NCI-H2227 treated with DMSO at 0.1 percent for 48 hours (cell line): ENCODE results near the gene KLF15.

Experiments
- DNase-seq: peaks from one replicate; lab custom pipeline; 2025; lab: John Stamatoyannopoulos, UW

KLF15 gene

DNA sequence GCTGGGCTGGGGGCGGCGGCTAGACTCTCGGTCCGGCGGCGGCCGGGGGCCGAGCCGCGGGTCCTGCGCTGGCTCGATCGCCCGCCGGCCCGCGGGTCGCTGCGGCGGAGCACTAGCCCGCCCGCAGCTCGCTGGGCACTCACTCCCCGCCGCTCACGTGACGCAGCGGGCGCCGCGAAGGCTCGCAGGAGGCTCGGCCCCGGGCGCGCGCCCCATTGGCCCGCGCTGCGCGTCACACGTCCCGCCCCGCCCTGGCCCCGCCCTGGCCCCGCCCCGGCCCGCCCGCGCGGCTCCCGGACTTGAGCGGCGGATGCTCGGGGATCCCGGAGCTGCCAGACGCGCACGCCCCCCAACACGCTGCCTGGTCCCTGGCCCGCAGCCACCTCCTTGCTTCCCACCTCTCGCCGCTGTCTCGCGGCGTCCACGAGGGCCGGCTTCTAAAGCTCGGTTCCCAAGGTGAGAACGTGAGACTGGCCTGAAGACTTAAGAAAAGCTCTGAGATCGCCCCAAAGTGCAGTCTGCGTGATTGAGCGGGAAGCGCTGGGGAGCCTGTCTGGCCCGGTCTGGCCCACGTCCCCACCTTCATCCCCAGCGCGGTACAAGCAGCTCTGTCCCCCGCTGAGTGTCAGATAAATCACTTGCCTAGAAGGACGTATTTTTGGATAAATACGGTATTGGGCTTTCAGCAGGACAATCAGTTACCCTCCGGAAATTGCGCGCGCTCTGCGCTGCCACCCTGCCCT lies at the start of gene KLF15:
KLF15 (minus strand) TSS at position 114 of the 743 bp plus-strand sequence. CDS start 4,486 bp downstream, outside the sequence.
- peak; percentile 46 for DNase-seq

DNA sequence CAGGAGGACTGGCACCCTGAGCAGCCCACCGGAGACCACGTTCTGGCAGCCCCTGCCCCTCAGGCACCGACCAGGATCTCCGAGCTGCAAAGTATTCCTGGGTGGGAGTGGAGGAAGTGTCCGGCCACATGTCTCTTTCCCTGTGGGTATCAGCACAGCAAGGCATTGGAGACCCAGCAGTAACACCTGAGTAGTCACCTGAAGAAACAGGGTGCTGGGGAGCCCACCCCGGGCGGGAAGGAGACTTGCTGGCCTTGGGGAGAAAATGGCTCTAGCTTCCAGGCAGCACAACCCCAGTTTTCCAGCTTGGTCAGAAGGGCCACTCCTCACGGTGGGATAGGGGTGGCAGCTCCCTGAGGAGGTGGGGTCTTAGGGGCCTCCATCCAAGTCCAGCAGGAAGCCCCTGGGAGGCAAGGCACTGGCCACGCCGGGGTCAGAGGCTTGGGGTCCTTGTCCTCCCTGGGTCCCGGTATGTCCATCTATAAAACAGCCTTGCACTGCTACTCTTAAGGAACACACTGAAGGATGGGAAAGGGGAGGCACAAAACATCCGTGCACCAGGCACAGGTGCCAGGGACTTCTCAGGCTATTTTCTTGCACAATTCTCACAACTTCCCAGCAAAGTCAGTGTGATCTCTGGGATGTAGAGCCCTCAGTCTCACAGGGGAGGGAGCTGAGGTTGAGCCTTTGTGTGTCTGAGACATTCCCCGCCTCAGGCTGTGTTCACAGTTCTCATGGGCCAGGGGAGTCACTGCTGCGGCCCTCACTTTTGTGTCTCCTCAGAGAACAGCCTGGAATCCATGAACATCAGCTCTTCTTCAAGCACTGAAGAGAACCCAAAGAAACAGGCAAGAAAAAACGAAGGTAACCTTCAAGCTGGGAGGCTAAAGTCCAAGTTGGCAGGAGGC lies 49.4 kb upstream of the KLF15 start:
- DNase-seq, result no peak

DNA sequence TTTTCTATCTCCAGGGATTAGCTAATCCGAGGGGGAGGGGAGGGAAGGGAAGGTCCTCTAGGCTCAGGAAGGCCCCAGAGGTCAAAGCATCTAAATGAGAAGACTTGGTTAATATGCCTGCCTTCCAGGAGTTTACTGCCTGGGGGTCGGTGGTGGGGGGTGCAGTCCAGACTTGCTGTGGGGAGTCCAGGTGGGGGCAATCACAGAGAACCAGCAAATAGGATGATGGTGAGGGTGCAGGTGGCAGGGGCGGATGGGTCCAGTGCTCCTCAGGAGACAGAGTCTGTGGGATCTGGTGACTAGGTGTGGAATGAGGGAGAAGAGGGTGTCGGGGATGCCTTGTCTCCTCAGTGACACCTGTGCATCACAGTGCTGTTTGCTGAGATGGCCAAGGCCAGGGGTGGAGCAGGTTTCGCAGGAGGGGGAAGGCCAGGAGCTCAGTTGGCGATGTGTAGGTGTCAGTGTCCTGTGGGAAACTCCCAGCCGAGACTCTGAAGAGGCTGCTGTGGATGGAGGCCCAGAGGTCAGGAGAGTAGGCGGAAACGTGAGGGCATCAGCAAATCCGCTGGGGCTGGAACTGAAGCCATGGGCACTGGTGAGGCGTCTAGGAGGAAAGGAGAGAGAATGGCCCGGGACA lies 45.6 kb upstream of the KLF15 start:
- DNase-seq, result no peak

DNA sequence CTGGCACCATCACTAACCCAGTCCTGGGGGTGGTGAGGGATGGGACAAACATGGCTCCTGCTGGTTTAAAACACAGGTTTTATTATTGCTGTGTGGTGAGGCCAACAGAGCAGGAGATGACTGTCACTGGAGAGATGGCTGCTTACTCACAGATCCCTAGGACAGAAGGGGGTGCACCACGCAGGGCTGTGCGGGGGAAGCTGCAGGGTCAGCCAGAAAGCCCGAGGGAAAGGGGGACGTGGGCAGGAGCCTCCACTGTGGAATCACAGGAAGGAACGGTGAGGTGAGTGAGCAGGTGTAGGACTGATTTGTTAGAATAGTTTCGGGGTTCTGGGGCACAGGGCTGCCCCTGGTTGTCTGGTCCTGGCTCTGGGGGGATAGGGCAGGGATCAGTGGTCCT lies 45.0 kb upstream of the KLF15 start:
- DNase-seq, result no peak

DNA sequence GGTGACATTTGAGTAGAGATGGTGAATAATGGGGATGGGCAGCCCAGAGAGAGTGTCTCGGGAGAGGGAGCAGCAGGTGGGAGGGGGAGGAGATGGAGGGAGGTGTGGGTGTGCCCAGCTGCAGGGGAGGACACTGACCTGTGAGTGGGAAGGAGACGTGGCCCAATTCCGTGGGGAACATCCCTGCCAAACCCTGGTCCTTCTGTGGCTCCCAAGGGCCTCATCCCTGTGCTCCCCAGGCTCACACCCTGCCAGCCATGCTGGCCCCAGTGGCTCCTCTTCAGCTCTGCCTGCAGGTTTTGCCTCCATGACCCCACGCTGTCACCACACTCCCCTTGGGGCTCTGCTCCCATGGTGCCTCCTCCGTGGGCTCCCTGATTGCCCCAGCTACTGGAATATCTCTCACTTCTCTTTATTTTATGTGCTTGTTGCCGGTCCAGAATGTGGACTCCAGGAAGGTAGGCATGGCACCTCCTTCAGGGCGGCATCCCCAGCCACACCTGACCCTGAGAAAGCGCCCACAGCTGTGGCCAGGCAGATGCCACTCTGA lies 44.5 kb upstream of the KLF15 start:
- no peak for DNase-seq

DNA sequence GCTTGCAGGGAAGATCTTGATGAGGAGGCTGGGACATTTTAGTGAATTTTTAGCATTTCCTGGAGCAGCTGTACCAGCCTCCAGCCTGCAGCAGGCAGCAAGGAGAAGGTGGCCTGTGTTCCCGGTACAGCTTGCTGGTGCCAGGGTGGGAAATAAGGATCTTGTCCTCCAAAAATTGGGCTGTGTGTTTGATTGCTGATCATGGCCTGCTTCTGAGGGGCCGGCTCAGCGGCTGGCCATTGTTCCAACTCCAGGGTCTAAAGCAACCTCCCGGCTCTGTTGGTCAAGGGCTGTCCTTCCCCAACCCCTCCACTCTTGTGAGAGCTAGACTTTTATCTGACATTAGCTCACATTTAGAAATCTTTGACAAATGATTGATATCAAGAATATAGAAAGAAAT lies 42.5 kb upstream of the KLF15 start:
- DNase-seq, result no peak

DNA sequence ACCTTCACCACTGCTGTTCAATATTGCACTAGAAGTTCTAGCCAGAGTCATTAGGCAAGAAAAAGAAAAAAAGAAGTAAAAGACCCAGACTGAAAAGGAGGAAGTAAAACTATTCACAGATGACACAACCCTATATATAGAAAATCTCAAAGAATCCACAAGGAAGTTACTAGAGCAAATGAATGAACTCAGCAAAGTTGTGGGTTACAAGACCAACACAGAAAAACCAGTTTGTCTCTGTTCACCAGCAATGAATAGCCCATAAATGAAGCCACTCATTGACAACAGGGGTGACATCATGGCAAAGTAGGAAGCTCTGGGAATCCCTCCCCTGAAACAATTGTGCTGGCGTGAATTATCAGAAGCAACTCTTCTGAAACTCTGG lies 42.1 kb upstream of the KLF15 start:
- no peak for DNase-seq

DNA sequence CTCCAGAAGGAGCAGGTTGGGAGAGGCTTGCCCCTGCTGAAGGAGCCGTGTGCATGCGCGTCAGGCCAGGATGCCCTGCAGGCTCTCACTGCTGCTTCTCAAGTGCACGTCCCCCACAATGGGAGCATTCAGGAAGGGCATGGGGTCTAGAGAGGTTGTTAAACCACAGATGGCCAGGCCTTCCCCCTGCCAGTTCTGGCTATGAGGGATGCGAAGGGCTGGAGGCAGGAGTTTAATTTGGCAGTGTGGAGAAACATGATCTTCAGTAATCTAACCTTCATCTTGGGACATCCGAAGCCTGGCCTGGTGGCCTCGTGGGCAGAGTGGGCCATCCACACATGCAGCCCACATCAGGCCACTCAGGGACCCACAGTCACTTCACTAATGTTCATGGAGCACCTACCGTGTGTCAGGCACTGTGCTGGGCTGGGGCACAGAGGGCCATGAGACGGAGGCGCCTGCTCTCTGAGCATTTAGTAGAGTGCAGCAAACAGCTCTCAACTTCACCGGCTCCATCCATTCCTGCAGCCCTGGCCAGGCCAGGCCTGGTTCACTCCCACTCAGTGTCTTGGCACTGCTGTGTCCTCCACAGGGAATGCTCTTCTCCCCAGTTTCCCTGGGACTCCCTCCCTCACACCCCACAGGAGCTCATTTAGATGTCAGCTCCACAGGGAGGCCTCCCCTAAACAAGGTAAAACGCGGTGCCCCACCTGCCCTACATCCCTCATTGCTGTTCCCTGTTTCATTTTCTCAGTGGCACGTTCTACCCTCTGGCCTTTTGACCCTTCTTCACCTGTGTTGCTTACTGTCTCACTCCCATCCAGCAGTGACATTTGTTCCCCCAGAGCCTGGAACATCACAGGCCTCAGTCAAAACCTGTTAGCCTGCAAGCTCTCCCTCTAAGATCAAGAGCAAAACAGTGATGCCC lies 41.5 kb upstream of the KLF15 start:
- no peak for DNase-seq

DNA sequence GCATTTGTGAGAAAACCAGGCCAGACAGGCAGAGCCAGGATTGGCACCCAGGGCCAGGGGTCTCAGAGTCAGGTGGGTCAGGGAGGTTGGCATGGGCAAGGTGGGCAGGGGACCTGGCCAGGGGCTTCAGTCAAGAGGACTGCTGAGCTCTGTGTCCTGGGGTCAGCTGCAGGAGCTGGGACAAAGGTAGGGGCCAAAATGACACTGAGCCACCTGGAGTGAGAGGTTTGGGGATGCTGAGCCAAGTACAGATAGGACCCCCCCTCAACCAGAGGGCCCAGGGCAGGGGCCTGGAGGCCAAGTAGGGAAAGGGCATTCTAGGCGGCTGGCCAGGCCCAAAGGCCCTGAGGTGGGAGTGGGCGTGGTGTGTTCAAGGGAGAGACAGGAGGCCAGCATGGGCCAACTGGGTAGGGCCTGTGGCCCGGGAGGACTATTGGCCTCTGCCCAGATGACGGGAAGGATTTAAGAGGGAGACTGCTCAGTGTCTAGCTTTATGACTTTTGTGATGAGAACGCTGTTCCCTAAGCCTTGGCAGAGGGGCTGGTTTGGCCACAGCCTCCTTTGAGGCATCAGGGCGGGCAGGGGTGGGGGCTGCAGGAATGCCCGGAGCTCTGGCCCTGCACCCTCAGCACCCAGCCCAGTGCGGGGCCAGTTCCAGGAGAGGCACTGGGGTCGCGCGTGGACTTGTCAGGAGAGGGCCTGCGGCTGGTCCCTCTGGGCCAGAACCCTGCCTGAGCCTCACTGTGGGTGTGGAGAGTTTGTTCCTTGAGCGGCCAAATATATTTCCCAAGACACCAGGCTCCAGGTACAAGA lies 40.6 kb upstream of the KLF15 start:
- no peak for DNase-seq

DNA sequence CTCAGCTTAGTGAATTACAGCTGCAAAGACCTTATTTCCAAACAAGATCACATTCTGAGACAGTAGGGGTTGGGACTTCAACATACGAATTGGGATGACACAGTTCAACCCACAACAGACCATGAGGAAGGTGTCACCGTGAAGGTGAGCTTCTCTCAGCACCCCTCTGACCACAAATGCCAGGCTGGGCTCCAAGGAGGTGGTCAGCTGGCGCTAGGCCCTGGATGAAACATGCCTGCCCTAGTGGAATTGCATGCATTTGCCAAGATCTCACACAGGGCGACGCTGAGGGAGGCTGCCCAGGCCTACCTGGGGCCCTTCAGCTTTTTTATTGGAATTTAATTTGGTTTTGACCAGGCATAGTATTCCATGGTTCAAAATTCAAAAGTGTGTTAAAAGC lies 39.3 kb upstream of the KLF15 start:
- no peak for DNase-seq

DNA sequence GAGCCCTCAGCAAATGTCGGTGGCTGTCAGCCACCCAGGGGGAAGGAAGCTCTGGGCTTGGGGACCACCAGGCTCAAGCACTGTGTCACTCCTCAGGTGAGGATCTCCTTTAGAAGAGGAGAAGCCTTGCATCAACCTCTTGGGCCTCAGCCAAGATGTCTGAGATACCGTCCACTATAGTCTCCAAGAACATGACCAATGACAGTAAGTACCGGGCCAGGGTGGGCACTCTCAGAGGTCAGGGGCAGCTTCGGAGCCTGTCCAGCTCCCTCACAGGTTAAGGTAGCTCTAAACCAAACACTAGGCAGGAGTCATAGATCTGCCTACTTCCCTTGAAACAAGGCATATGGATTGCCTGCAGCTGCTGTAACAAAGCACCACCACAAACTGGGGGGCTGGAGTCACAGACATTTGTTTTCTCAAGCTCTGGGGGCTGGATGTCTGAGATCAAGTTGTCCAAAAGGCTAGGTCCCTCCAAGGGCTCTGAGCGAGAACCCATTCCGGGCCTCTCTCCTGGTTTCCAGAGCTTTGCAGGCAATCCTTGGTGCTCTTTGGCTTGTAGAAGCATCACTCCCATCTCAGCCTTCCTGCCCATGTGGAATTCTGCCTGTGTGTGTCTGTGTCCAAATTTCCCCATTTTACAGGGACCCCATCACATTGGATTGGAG lies 38.8 kb upstream of the KLF15 start:
- no peak for DNase-seq

DNA sequence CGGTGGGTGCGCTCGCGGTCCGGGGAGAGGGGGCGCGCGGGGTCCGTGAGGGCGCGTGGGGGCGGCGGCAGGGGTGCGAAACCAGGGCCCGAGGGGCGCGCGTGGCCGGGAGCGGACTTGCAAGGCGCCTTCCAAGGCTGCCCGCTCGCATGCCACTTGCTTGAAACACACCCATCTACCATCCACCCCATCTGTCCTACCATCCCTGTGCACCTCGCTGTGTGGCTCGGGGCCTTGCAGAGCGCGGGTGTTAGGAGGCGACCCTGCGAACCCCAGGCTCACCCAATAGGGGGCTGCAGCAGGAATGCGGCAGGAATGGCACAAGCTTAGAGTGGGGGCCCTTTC lies 37.7 kb upstream of the KLF15 start:
- no peak for DNase-seq

DNA sequence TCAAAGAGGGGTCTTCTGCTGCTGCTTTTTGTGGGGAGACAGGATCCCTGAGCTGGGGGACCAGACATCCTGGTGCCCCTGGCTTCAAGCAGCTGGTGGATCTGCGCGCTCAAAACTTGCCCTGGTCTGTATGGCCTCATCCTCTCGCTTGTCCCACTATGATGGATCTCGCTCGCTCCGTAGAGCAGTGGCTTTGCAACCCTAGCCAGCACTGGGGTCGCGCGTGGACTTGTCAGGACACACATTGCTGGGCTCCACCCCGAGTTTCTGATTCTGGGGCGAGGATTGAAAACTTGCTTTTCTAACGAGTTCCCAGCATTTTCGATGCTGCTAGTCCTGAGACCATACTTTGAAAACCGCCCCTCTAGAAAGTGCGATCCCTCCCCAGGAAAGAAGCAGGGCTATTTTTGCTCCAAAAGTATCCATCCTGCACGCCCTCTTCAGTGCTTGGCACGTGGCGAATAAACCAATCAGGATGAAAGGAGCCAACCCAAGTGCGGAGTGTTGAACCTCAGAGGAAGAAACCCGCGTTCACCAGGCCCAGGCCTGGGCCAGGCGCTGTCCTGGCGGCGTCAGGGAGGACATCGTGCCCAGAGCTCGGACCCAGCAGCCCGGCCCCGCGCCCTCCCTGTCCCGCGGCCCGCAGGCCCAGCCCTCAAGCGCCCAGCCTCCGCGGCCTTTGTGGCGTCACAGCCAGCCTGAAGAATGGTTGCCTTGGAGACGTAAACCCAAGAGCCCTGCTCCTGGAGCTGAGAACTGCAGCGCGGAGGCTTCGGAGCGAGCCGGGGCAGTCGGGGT lies 37.2 kb upstream of the KLF15 start, which contains the start of gene CFAP100:
CFAP100 (plus strand) TSS at position 731 of the 798 bp plus-strand sequence. CDS start 1,092 bp downstream, outside the sequence.
- DNase-seq, result no peak

DNA sequence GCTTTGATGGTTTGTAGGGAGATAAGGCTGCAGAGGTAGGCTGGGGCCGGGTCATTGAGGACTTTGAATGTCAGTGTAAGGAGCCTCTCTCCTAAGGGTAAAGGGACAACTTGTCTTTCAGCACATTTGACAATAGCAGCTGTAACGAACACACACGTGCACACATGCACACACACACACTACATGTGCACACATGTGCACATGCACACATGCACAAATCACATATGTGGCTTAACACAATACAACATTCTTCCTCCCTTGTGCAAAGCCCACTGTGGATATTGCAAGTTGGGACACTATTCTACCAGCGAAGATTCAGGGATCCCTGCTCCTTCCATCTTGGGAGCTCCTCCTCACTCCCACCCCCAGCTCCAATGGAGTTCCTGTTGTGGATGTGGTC lies 36.4 kb upstream of the KLF15 start:
- DNase-seq, result no peak

DNA sequence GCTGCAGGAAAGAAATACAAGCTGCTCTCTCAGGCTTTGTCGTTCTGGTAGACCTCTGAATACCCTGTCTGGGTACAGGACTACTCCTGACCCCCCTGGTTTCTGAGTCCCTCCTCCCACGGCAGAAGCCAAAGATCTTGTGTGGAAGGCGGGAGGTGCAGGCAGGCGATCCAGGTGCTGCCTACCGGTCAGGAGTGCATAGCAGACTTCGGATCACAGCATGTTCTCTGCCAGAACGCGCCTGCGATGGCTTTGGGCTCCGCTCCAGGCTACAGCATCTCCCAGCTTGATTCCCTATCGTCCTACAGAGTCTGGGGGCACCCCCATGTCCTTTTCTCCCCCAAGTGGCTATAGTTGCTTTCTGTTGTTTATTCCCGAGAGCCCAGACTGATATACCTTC lies 35.0 kb upstream of the KLF15 start:
- DNase-seq, result no peak

DNA sequence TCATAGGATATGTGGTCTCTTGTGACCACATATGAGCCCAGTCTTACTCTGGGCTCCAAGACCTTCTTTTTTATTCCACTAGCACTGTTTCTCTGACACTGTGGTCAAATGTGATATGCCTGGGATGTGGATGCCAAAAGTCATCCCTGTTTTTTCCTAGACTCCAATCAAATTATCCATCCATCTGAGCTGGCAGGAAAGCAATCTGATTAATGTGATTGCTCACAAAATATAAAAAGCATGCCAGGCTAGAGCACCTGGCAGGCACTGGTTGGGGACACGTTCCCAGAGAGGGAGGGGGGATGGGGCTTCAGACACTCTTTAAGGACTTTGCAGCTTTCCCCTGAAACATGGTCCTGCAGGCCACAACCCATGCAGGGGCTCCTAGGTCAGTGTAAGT lies 34.4 kb upstream of the KLF15 start:
- DNase-seq, result no peak

DNA sequence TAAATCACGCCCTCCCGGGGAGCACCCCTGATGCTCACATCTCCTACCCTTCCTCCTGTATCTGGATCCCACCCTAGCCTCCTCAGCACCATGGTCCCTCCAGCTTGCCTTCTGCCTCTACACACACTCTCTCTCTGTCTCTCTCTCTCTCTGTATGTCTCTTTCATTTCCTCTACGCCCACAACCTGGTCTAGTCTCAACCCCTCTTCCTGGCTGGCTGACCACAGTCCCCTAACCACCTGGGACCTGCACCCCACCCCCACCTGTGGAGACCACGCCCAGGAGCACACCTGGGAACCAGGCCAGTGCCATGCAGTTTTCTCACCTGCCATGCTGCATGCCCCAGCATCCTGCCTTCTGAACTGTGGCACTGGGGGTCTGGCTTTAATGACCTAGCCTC lies 33.5 kb upstream of the KLF15 start:
- no peak for DNase-seq

DNA sequence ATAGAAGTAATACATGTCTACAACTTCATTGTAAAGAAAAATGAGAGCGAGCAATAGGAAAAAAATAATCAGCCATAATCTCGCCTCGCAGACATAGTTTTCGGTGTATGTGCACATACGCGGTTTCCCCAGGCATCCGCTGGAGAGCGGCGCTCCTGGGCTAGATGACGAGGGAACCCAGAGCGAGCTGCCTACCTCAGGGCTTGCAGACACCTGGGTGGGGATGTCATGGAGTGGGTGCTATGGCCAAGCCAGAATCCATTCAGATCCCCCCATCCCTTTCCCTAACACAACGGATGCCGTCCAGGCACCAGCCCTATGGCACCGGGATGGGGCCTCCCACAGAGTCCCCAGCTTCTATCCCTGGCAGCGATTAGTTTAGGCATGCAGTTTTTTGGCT lies 33.0 kb upstream of the KLF15 start:
- no peak for DNase-seq

DNA sequence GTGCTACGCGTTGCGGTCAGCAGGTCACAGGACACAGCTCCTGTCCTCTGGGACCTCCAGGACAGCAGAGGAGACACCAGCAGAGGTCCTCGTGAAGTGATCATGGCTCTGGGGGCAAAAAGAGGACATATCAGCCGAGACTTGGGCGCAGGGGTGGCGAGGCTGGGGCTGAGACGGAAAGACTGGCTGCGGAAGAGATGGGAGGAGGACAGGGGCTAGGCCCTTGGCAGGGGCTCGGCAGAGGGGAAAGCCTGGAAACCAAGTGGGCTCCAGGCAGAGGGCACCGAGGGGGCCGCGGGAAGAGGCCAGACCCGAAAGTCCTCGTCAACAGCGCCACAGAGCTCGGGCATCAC lies 32.6 kb upstream of the KLF15 start:
- DNase-seq, result no peak
